B cell (primary cell): Measurements from ENCODE around the gene PIK3CD. TPM values are rescaled to one million over a fixed set of nuclear protein-coding genes. Genes with fewer than 3 reads are reported as not detected.

Experiments used
- ATAC-seq: fragments of 200-7000 bp; cut with Tn5 transposase; one replicate; pipeline ENCODE4 v1.10.0; 2021; ENCODE audit warnings: low read depth, mild to moderate bottlenecking, moderate number of reproducible peaks, moderate library complexity
- CTCF ChIA-PET: fragments of 350-600 bp; sonication (Branson Sonifier 250); formaldehyde crosslinking; loops from one replicate; lab custom pipeline; 2021; ENCODE audit warnings: antibody characterized with exemption, inconsistent platforms; lab: Charles Lee
- POLR2A ChIA-PET: fragments of 350-600 bp; sonication (Branson Sonifier 250); formaldehyde crosslinking; loops from one replicate; lab custom pipeline; 2021; ENCODE audit warnings: antibody characterized with exemption; lab: Charles Lee
- DNase-seq: peaks from one replicate; pipeline ENCODE4 v3.0.0; 2013
- H2AFZ ChIP-seq: 2 replicates; pipeline ENCODE4 v1.6.1; 2012; ENCODE audit warnings: mild to moderate bottlenecking, low read depth, low read length; ENCODE audit not compliant: insufficient read depth, poor library complexity, severe bottlenecking
- H3K27ac ChIP-seq, 2 donors: 1 replicate in 1 of 2; 2 replicates in 1 of 2; pipeline ENCODE4 v1.5.1; 2012 to 2013; ENCODE audit warnings: low read length in 2 of 2, mild to moderate bottlenecking in 2 of 2, moderate library complexity in 1 of 2
- H3K27me3 ChIP-seq, 4 experiments: fragments of 200-600 bp in 1 of 4; sonication (generic) in 1 of 4; replicated peaks in 1 of 4; 1 replicate in 2 of 4; 2 replicates in 2 of 4; pipeline versions ENCODE4 v1.6.1 to v1.7.0; 2013 to 2016; ENCODE audit warnings: low read length in 3 of 4, mild to moderate bottlenecking in 2 of 4, mixed read lengths in 1 of 4, moderate library complexity in 1 of 4; ENCODE audit not compliant: insufficient read depth in 4 of 4, control insufficient read depth in 3 of 4; ENCODE audit errors: control extremely low read depth in 1 of 4
- H3K36me3 ChIP-seq, 2 experiments: replicated peaks in 1 of 2; 1 replicate in 1 of 2; 2 replicates in 1 of 2; pipeline versions ENCODE4 v1.6.1 to v1.7.1; 2013; ENCODE audit warnings: low read length in 1 of 2; ENCODE audit not compliant: insufficient read depth in 2 of 2, control insufficient read depth in 1 of 2; ENCODE audit errors: control extremely low read depth in 1 of 2, extremely low read depth in 1 of 2
- H3K4me1 ChIP-seq, 2 donors: fragments of 200-600 bp in 1 of 2; sonication (generic) in 1 of 2; 1 replicate in 1 of 2; 2 replicates in 1 of 2; pipeline versions ENCODE4 v1.5.1 to v1.6.1; 2013 to 2017; ENCODE audit warnings: low read length in 2 of 2; ENCODE audit not compliant: control insufficient read depth in 2 of 2, insufficient read depth in 2 of 2
- H3K4me2 ChIP-seq: replicated peaks from 2 replicates; pipeline ENCODE3; 2012; ENCODE audit warnings: mild to moderate bottlenecking, low read depth, low read length; ENCODE audit not compliant: poor library complexity, severe bottlenecking
- H3K4me3 ChIP-seq, 5 experiments: fragments of 200-600 bp in 1 of 5; sonication (generic) in 1 of 5; 1 replicate in 3 of 5; 2 replicates in 2 of 5; pipeline versions ENCODE4 v1.5.1 to v1.7.0; 2011 to 2016; ENCODE audit warnings: low read length in 4 of 5, mild to moderate bottlenecking in 4 of 5, low read depth in 2 of 5, control low read depth in 1 of 5, moderate library complexity in 1 of 5; ENCODE audit not compliant: insufficient read depth in 1 of 5; ENCODE audit errors: control extremely low read depth in 1 of 5, extremely low read depth in 1 of 5
- H3K79me2 ChIP-seq: fragments of 200-600 bp; sonication (generic); one replicate; pipeline ENCODE4 v1.6.0; 2016; ENCODE audit warnings: low read length; ENCODE audit not compliant: control insufficient read depth, insufficient read depth
- H3K9ac ChIP-seq: fragments of 200-600 bp; sonication (generic); 2 replicates; pipeline ENCODE4 v1.6.1; 2017; ENCODE audit warnings: mild to moderate bottlenecking, low read length, moderate library complexity
- H3K9me3 ChIP-seq, 3 donors: one replicate each; pipeline versions ENCODE4 v1.6.1 to v1.7.1; 2013; ENCODE audit warnings: low read length in 2 of 3; ENCODE audit not compliant: control insufficient read depth in 2 of 3, insufficient read depth in 1 of 3; ENCODE audit errors: control extremely low read depth in 1 of 3
- H4K20me1 ChIP-seq: 2 replicates; pipeline ENCODE4 v1.6.0; 2012; ENCODE audit warnings: mild to moderate bottlenecking, low read length; ENCODE audit not compliant: insufficient read depth, control insufficient read depth, poor library complexity, severe bottlenecking
- H3K27ac Mint-ChIP-seq: one replicate; pipeline ENCODE4 v1.8.0; 2021; ENCODE audit warnings: mixed read lengths
- H3K27me3 Mint-ChIP-seq: one replicate; pipeline ENCODE4 v1.8.0; 2021; ENCODE audit warnings: mixed read lengths
- H3K4me1 Mint-ChIP-seq: one replicate; pipeline ENCODE4 v1.8.0; 2021; ENCODE audit warnings: mixed read lengths
- H3K4me3 Mint-ChIP-seq: one replicate; pipeline ENCODE4 v1.8.0; 2021; ENCODE audit warnings: mixed read lengths
- H3K9me3 Mint-ChIP-seq: one replicate; pipeline ENCODE4 v1.8.0; 2022; ENCODE audit warnings: mixed read lengths; ENCODE audit not compliant: insufficient read depth
- EZH2 ChIP-seq: IDR thresholded peaks from 2 replicates; pipeline ENCODE4 v1.6.1; 2012; ENCODE audit warnings: borderline replicate concordance, low read depth, mild to moderate bottlenecking, moderate library complexity, low read length; ENCODE audit not compliant: insufficient read depth, poor library complexity, severe bottlenecking
- WGBS: methylation state at CpG from one replicate; pipeline ENCODE4 v1.1.5; 2013; ENCODE audit warnings: missing lambda C conversion rate; ENCODE audit not compliant: insufficient coverage; 5-methylcytosine and 5-hydroxymethylcytosine counted together
- intact Hi-C: fragments of 100-400 bp; cut with micrococcal nuclease; formaldehyde crosslinking; loops from one replicate; pipeline ENCODE4 v1.10.0; 2022
- polyA plus RNA-seq: library from polyadenylated mRNA; depleted of rRNA; stranded (reverse); fragments of >200 nt; gene quantifications from 2 replicates; pipeline ENCODE4 v1.2.3, GENCODE V29; 2012
- total RNA-seq, 2 donors: library from RNA; stranded (reverse); fragments of 120-200 nt in 1 of 2; gene quantifications; 1 replicate in 1 of 2; 2 replicates in 1 of 2; pipeline versions ENCODE4 v1.2.3 to v1.2.4, GENCODE V29; 2013 to 2022
- TF ChIP-seq, protein P1 (sequence below): fragments of 200-600 bp; IDR thresholded peaks from one replicate; pipeline ENCODE4 v1.8.0; 2022; ENCODE audit warnings: antibody characterized with exemption, mild to moderate bottlenecking

Gene PIK3CD
- total and polyA plus RNA-seq, 2 donors (not counting 1 experiment from before 2014, with no cell fraction given): 144 to 222 TPM

DNA sequence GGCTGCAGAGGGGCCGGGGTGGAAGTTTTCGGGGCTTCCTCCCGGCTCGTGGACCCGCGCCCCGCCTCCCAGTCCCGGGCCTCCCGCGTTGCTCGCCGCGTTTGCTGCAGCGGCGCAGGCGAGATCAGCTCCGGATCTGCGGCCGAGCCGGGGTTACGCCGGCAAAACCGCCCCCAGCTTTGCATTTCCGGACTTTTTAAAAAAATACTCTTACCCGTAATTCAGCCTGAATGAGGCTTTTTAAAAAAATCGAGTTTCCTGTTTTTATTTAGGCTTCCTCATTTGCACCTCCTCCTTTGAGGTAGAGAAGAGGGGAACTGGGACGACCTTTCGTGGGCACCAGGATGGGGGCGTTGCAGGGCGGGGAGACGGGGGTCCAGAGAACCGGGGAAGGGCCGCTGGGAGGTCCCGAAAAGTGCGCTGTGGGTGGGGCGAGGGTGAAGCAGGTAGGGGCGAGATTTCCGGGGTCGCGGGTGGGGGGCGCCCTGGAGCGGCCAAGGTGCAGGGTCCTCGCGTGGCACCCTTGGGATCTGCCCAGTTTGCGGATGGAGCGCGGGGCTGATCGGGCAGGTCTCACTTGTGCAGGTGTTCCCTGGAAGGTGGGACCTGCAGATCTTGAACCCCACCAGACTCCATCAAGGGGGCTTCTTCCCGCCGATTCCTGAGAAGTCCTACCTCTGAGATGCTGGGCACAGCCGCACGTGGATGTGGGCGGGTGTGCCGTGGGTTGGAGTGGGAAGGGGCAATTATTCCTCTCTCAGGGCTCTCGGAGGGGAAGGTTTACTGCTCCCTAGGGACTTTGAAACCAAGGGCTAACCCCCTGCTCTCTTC, 1.1 kb downstream of the PIK3CD start:
- Histone ChIP-seq H3K4me2 (peak overlapping the region; percentile 90), H3K9me3 (no peaks in the 10 kb centered on the region), H3K4me1 (peaks cover 47 to 65% of the 10 kb centered on the region in 2 donors), H3K27me3 (no peaks in the 10 kb centered on the region), H3K9ac (peak overlapping the region; percentile 83), H3K27ac (peak overlapping the region; percentile 77 to 82), H3K36me3 (peaks cover 0 to 5% of the 10 kb centered on the region in 2 experiments), H4K20me1 (peaks cover 51% of the 10 kb centered on the region), H3K4me3 (peak overlapping the region; percentile 73 to 96 (median 82)), H3K79me2 (peaks cover 82% of the 10 kb centered on the region), H2AFZ (peak overlapping the region; percentile 43)
- CTCF ChIA-PET: interaction anchor here (0.9 to 10.6 kb wide), 13 partner anchors 9 to 68 kb away, joined by 3 to 231 read pairs (median 6); no protein-coding TSS in a partner anchor
- DNase-seq (peak; percentile 88), ATAC-seq (peak; percentile 29)
- Mint-ChIP-seq H3K4me3 (peak overlapping the region; percentile 94), H3K27ac (peak overlapping the region; percentile 99), H3K27me3 (no peaks in the 10 kb centered on the region), H3K9me3 (no peaks in the 10 kb centered on the region), H3K4me1 (peaks cover 67% of the 10 kb centered on the region)
- TF ChIP-seq EZH2: no peak
- TF ChIP-seq, protein P1, sequence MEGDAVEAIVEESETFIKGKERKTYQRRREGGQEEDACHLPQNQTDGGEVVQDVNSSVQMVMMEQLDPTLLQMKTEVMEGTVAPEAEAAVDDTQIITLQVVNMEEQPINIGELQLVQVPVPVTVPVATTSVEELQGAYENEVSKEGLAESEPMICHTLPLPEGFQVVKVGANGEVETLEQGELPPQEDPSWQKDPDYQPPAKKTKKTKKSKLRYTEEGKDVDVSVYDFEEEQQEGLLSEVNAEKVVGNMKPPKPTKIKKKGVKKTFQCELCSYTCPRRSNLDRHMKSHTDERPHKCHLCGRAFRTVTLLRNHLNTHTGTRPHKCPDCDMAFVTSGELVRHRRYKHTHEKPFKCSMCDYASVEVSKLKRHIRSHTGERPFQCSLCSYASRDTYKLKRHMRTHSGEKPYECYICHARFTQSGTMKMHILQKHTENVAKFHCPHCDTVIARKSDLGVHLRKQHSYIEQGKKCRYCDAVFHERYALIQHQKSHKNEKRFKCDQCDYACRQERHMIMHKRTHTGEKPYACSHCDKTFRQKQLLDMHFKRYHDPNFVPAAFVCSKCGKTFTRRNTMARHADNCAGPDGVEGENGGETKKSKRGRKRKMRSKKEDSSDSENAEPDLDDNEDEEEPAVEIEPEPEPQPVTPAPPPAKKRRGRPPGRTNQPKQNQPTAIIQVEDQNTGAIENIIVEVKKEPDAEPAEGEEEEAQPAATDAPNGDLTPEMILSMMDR: no peak
- intact Hi-C loops: loop anchor here (1.0 kb wide), 1 partner anchor 64 kb away; the partner anchor contains the start of gene TMEM201
- POLR2A ChIA-PET: interaction anchor here (0.6 to 8.2 kb wide), 11 partner anchors 9 to 127 kb away, joined by 3 to 251 read pairs (median 7); no protein-coding TSS in a partner anchor
- WGBS: under 1% methylated on average over 51 of the region's 55 CpGs

DNA sequence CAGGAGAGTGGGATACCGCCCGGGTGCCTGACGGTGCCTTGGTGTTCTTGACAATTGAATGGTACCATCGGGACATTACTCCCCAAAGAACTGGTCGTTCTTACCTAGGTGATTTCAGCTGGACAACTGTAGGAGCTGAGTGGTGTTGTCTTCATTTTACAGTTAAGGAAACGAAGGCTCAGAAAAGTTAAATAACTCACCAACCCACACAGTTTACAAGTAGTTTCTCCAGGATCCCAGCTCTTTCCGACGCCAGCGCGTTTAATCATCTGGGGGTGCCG, 1.6 kb downstream of the PIK3CD start:
- no peaks in the 10 kb centered on the region for H3K27me3 ChIP-seq
- H3K4me1 Mint-ChIP-seq: peaks cover 70% of the 10 kb centered on the region
- H2AFZ ChIP-seq: no peak overlapping the region
- peaks cover 82% of the 10 kb centered on the region for H3K79me2 ChIP-seq
- peak overlapping the region; percentile 77 to 82 for H3K27ac ChIP-seq
- peaks cover 53 to 71% of the 10 kb centered on the region in 2 donors for H3K4me1 ChIP-seq
- no peaks in the 10 kb centered on the region for H3K27me3 Mint-ChIP-seq
- H3K9me3 Mint-ChIP-seq: no peaks in the 10 kb centered on the region
- peak overlapping the region; percentile 83 for H3K9ac ChIP-seq
- WGBS: no CpG with 5 or more reads among the region's 11 CpGs
- ChIA-PET CTCF (interaction anchor here (1.2 to 10.6 kb wide), 11 partner anchors 9 to 68 kb away, joined by 3 to 231 read pairs (median 9); no protein-coding TSS in a partner anchor), POLR2A (interaction anchor here (0.6 to 8.2 kb wide), 7 partner anchors 10 to 67 kb away, joined by 3 to 251 read pairs (median 7); no protein-coding TSS in a partner anchor)
- TF ChIP-seq EZH2: no peak
- TF ChIP-seq, protein P1: no peak
- H3K27ac Mint-ChIP-seq: peak overlapping the region; percentile 99
- DNase-seq (peak; percentile 52), ATAC-seq (no peak)
- intact Hi-C loops: no loop called here
- peak overlapping the region; percentile 94 for H3K4me3 Mint-ChIP-seq
- peak overlapping the region; percentile 73 to 96 (median 82) for H3K4me3 ChIP-seq
- H4K20me1 ChIP-seq: peaks cover 56% of the 10 kb centered on the region
- H3K9me3 ChIP-seq: no peaks in the 10 kb centered on the region
- H3K36me3 ChIP-seq: peaks cover 0 to 5% of the 10 kb centered on the region in 2 experiments
- peak overlapping the region; percentile 90 for H3K4me2 ChIP-seq
